HG03064 (cell line): ENCODE results near the gene BCL7A.
A peak's percentile ranks its signal among the peaks of the same experiment; 100 is the strongest.

ENCODE experiments used
- ATAC-seq: cut with Tn5 transposase; IDR thresholded peaks from one replicate; pipeline ENCODE4 v1.9.1; 2021; ENCODE audit warnings: low read depth; ENCODE audit not compliant: unreplicated experiment

Gene BCL7A

DNA sequence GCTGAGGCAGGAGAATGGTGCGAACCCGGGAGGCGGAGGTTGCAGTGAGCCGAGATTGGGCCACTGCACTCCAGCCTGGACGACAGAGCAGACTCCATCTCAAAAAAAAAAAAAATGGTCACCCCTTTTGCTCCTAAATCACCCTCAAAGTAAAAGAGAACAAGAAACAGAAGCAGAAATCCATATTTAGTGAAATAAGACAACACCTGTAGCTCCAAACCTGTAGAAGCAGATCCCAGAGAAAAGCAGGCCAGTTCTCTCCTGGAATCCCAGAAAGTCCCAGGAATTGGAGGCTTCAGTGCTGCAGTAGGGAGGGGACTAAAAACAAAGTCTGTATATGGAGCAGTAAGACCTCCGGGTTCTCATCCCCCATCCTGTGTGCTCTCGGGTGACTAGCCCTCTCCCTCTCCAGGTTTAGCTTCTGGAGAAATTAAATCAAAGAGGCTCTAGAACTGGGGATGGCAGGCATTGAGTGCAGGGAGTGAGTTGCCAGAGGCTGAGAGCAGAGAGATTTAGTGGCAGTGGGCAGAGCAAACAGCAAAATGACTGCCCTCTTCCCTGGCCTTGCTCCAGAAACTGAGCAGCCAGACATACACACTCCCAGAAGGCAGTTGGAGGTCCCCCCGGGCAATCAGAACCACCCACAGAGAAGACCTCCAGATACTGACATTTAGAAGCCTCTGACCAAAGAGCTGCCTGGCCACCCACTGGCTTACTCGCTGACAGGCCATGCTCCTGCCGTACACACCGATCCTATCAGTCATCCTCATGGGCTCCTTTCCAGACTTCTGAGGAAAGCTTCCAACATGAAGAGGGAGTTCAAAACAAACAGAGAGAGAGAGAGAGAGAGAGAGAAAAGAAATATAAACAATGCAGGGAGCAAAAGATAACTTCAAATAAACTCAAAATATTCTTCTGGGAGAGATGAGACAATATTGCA lies 50.6 kb downstream of the BCL7A start:
- ATAC-seq: no peak

- no peak for ATAC-seq
Observed at GRCh38 chr12:122073815-122074214, 52.1 kb downstream of the BCL7A start.

DNA sequence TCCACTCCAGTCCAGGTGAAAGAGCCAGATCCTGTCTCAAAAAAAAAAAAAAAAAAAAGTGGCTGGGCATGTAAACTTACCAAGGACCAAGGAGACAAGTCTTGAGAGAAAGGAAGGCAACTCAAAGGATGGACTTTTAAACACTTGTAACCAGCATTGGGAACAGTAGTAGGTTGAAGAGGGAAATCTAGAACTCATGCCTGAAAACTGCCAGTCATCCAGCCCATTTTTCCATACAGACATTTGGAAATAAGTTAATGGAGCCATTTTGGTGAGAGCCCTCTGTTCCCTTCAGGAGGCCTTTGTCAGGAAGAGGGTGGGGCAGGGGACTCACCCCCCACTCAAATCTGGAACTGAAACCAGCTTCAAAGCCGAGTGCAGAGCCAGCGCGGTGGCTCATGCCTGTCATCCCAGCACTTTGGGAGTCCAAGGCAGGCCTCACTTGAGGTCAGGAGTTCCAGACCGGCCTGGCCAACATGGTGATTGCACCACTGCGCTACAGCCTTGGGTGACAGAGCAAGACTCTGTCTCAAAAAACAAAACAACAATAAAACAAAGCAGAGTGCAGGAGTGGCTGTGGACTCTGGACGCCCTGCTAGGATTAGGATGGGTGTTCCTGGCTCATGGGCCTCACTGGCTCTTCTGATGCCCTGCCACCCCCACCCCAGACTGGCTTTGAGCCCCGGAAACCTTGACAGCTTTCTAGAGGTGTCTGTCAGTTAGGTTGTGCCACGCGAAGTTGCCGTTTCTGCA lies 55.2 kb downstream of the BCL7A start:
- ATAC-seq: no peak

GRCh38 chr12:122078141-122079032 lies 56.7 kb downstream of the BCL7A start, which contains the start of gene MLXIP:
Gene MLXIP (plus strand): TSS chr12:122078756. CDS start chr12:122078854, 98 bp downstream.
- peak; percentile 71 for ATAC-seq

GRCh38 chr12:122079033-122079531 lies 57.4 kb downstream of the BCL7A start:
- no peak for ATAC-seq

- ATAC-seq: no peak
Observed at GRCh38 chr12:122079532-122080081, 57.9 kb downstream of the BCL7A start.

GRCh38 chr12:122080149-122081082 lies 58.7 kb downstream of the BCL7A start:
- ATAC-seq: no peak

DNA sequence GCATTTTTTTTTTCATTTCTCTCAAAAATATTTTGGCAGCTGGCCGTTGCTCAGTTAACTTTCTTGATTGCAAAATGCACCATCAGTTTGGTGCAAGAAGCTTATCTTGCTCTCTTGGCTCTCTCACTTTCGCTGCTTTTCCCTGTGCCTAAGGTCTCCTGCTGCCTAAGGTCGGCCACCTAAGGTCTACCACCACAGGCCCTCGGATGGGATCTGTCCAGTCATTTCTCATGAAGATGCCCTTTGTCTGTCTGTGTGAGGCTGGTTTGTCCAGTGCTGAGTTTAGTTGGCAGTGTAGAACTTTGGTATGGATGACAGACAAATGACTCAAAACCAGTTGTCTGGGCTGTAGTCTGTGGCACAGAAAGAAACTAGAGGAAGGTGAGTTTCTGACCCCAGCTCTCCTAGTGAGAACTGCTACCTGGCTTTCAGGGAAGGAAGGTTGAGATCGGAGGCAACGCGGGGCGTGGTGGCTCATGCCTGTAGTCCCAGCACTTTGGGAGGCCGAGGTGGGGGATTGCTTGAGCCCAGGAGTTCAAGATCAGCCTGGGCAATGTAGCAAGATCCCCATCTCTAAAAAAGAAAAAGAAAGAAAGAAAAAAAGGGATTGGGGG lies 59.5 kb downstream of the BCL7A start:
- no peak for ATAC-seq

DNA sequence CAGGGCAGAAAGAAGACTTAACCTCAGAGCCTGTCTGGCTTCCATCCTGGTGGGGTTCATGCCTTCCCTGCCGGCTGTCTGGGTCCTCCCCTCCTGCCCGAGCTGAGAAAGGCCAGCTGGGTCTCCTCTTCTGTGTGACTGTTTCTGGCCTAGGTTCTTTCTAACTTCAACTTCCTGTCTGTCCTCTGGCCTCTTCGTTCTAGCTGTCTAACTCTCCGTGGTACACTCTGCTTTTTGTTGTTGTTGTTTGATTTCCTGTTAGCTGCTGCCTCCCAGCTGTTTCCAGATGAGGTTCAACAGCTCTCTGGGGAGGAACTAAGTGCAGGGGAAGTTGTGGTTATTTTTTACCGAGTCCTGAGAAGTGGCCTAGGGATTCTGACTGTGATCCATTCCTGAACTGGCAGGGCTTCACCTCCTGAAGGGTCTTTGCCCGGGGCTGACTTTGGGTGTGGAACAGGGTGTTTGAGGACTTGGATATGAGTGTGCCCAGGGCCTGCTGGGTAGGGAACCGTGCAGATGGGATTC lies 60.1 kb downstream of the BCL7A start:
- peak; percentile 43 for ATAC-seq

DNA sequence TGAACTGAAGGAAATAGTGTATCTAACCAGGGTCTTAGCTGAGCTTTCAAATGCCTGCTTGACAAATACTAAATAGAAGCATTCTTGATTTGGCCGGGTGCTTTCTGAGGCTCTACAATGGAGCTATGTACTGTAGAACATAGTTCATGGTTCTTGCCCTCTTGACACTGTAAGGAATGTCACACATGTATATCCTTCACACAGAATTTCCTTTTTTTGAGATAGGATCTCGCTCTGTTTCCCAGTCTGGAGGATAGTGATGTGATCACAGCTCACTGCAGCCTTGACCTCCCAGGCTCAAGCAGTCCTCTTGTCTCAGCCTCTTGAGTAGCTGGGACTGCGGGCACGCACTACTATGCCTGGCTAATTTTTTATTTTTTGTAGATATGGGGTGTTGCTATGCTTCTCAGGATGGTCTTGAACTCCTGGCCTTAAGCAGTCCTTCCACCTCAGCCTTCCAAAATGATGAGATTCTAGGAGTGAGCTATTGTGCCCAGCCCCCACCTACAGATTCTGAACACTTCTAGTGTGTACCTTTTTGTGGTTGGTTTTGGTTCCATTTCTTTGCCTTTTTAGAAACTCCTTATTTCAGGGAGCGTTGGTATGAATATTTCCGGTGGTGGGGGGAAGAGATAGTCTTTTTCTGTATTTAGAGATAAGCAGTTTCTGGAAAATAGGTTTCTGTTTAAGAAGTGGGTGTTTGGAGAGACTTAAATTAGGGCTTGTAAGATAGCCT lies 61.1 kb downstream of the BCL7A start:
- no peak for ATAC-seq

GRCh38 chr12:122084857-122085405 lies 63.2 kb downstream of the BCL7A start:
- no peak for ATAC-seq

DNA sequence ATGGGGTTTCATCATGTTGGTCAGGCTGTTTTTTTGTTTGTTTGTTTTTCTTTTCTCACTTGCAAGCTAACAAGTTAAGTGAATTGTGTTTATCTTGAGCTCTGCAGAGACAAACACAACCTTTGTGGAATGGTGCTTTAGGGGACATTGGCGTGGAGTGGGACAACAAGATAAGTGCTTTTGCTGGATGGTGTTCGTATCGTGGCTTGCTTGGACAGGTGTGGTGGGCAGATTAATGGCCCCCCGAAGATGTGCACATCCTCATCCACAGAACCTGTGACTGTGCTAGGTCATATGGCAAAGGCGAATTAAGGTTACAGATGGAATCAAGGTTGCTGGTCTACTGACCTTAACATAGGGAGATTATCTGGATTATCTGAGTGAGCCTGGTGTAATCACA lies 63.9 kb downstream of the BCL7A start:
- ATAC-seq: no peak

DNA sequence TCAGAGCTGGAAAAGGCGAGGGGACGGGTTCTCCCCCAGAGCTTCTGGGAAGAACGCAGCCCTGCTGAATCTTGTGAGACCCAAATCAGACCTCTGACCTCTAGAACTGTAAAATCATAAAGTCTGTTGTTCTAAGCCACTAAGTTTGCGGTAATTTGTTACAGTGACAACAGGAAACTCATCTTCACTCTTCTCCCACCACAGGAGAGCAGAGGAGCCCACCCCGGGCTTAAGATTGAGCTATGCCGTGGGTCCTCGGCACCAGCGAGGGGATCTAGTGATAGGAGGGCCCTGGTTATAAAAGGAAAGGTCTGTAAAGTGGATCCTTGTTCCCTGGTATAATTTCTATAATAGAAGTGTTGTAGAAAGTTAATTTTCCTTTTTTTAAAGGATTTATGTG lies 64.4 kb downstream of the BCL7A start:
- no peak for ATAC-seq

DNA sequence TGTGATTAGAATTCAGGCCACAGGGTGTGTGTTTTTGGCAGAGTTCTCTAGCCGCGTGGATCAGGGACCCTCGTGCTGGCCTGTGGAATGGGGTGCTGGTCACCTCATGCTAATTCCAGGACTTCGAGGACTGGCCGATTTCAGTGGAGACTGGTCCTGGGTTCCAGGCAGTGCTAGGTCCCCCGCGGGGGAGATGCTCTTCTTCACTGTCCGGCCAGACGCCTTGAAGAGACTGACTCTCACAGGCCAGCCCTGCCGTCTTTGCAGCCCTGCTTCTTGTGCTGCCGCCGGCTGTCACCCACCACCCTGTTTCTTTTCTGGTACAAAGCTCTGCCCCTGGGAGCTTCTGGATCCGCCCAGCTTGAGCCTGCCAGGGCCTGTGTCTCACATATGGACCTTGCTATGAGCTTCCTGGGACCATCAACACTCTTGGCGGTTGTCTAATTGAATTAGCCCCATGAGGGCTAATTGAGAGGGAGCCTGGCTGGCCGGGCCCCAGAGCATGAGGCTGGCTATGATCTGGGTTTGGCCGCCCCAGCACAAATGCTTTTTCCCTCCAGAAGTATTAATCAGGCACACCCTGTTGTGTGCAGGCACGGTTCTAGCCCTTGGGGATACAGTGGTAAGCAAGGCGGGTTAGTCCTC lies 65.1 kb downstream of the BCL7A start:
- no peak for ATAC-seq

GRCh38 chr12:122087431-122088178 lies 65.9 kb downstream of the BCL7A start:
- no peak for ATAC-seq

DNA sequence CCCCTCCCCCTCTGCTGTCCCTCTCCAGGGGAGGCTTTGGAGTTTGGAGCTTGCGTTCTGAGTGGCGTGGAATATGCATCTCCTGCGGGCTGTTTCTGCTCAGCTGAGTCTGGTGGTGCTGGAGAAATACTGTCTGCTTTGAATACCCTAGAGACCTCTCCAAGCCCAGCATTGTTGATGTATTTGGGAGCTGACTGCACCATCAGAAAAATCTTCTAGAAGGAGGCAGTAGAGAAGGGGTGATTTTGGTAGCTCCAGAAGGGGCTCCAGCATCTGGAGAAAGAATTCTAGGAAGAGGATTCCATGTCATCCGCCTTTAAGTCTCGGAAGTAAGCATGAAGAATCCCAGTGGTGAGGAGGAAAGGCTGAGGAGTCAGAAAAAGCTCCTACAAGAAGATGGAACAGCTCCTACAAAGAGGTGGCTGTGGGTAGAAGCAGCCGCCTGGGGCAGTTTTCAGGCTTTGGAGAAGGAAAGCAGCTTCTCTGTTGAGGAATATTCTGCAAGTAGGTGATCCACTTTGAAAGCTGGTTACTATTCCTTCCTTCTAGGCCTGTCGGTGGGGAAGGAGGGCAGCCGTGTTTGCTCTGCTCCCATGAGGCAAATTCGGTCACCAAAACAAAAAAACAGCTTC lies 66.6 kb downstream of the BCL7A start:
- ATAC-seq: no peak
